ENCODE results near the gene KCNJ2. TPM values are rescaled to one million over a fixed set of nuclear protein-coding genes. Genes with fewer than 3 reads are reported as not detected.

KCNJ2 gene
- 0.08 TPM in 1 of 2 replicates, not detected in the other for total RNA-seq

GRCh38 chr17:70168977-70169708 lies at the start of gene KCNJ2:
TSS of gene KCNJ2 (plus strand) at chr17:70169532. CDS start at chr17:70175040, 5,508 bp downstream.

Other genes with a start within 250 kb of the KCNJ2 start
- gene KCNJ16, start 94.3 kb upstream of the KCNJ2 start, total RNA-seq: not detected in 2 replicates